Tibial nerve (tissue), 4 donors: Measurements from ENCODE around the gene ZSCAN31. TPM values are rescaled to one million over a fixed set of nuclear protein-coding genes. Genes with fewer than 3 reads are reported as not detected.
"Not testable (repeated sequence)": the region's sequence is repeated elsewhere in the genome, so short reads cannot be mapped to it uniquely, and the experiment has no call there.

Experiments
- DNase-seq, 2 donors: peaks; one replicate each; pipeline ENCODE4 v3.0.0-alpha.2; 2019; ENCODE audit warnings: low spot score in 2 of 2
- H3K27ac ChIP-seq, 4 donors: fragments of 200-600 bp; sonication (generic) in 3 of 4; one replicate each; pipeline ENCODE4 v1.5.1; 2017 to 2019; ENCODE audit warnings: mild to moderate bottlenecking in 1 of 4
- H3K27me3 ChIP-seq, 2 donors: fragments of 200-600 bp; sonication (generic) in 1 of 2; one replicate each; pipeline versions ENCODE4 v1.5.1 to v1.6.0; 2017 to 2019
- H3K36me3 ChIP-seq, 3 donors: fragments of 200-600 bp; sonication (generic); one replicate each; pipeline ENCODE4 v1.5.1; 2018 to 2019
- H3K4me1 ChIP-seq, 4 donors: fragments of 200-600 bp; sonication (generic) in 3 of 4; one replicate each; pipeline ENCODE4 v1.5.1; 2017 to 2019
- H3K4me3 ChIP-seq, 4 donors: fragments of 200-600 bp; sonication (generic) in 3 of 4; one replicate each; pipeline ENCODE4 v1.5.1; 2017 to 2019; ENCODE audit warnings: mild to moderate bottlenecking in 1 of 4, moderate library complexity in 1 of 4
- H3K9me3 ChIP-seq, 4 donors: fragments of 200-600 bp; sonication (generic) in 3 of 4; one replicate each; pipeline ENCODE4 v1.5.1; 2017 to 2019
- CTCF ChIP-seq, 5 experiments: fragments of 200-600 bp in 3 of 5; fragments of 450-650 bp in 2 of 5; sonication (generic) in 3 of 5; IDR thresholded peaks; one replicate each; pipeline ENCODE4 v1.5.1; 2016 to 2019; ENCODE audit warnings: antibody characterized with exemption in 5 of 5, mild to moderate bottlenecking in 3 of 5, moderate library complexity in 2 of 5
- EP300 ChIP-seq, 2 donors: sonication (generic); formaldehyde crosslinking; IDR thresholded peaks; one replicate each; pipeline ENCODE4 v1.6.1; 2017; ENCODE audit warnings: antibody characterized with exemption in 2 of 2, mild to moderate bottlenecking in 1 of 2
- POLR2A ChIP-seq, 2 donors: fragments of 450-650 bp; IDR thresholded peaks; one replicate each; pipeline ENCODE4 v1.6.1; 2017; ENCODE audit warnings: antibody characterized with exemption in 2 of 2, mild to moderate bottlenecking in 2 of 2, moderate library complexity in 2 of 2
- WGBS, 2 donors: methylation state at CpG; one replicate each; pipeline ENCODE4 v1.1.5; 2018; 5-methylcytosine and 5-hydroxymethylcytosine counted together
- total RNA-seq, 4 donors: library from RNA; depleted of rRNA; stranded (reverse); fragments of >200 nt; gene quantifications; one replicate each; pipeline ENCODE4 v1.1.0, GENCODE V29; 2016

ZSCAN31 gene
- total RNA-seq, 4 donors from 2014 or later = 6.3 to 12.8 (median 9.2) TPM

GRCh38 chr6:28370440-28370839 is 34.5 kb upstream of the ZSCAN31 start:
- H3K27ac ChIP-seq = no peak overlapping the region
- H3K36me3 ChIP-seq = peaks cover 0 to 47% (median 6%) of the 10 kb centered on the region in 3 donors
- H3K4me3 ChIP-seq = no peak overlapping the region
- 65 to 77% methylated on average over 2 of the region's 2 CpGs for WGBS, 2 donors
- TF ChIP-seq POLR2A (IDR thresholded peaks at IDR 0.05) = no peak
- DNase-seq = no peak
- no peaks in the 10 kb centered on the region for H3K27me3 ChIP-seq
- H3K9me3 ChIP-seq = no peaks in the 10 kb centered on the region
- H3K4me1 ChIP-seq = no peaks in the 10 kb centered on the region

- H3K27ac ChIP-seq = no peak overlapping the region
- no peak overlapping the region for H3K4me3 ChIP-seq
- no peaks in the 10 kb centered on the region for H3K9me3 ChIP-seq
- H3K4me1 ChIP-seq = no peaks in the 10 kb centered on the region
- TF ChIP-seq CTCF (IDR thresholded peaks at IDR 0.05) = no peak
- peaks cover 0 to 57% (median 6%) of the 10 kb centered on the region in 3 donors for H3K36me3 ChIP-seq
- WGBS, 2 donors = 92 to 99% methylated on average over 3 of the region's 3 CpGs
- DNase-seq = no peak
- no peaks in the 10 kb centered on the region for H3K27me3 ChIP-seq
Observed at GRCh38 chr6:28369463-28369862, 33.5 kb upstream of the ZSCAN31 start.

GRCh38 chr6:28368522-28368921 is 32.6 kb upstream of the ZSCAN31 start:
- Histone ChIP-seq H3K27ac (no peak overlapping the region), H3K27me3 (no peaks in the 10 kb centered on the region), H3K4me3 (no peak overlapping the region), H3K36me3 (peaks cover 0 to 66% (median 6%) of the 10 kb centered on the region in 3 donors), H3K9me3 (no peaks in the 10 kb centered on the region), H3K4me1 (no peaks in the 10 kb centered on the region)
- WGBS, 2 donors = 82 to 88% methylated on average over 4 of the region's 4 CpGs
- DNase-seq = no peak
- TF ChIP-seq POLR2A (IDR thresholded peaks at IDR 0.05) (no peak), EP300 (IDR thresholded peaks at IDR 0.05) (no peak), CTCF (IDR thresholded peaks at IDR 0.05) (no peak)

- not testable (repeated sequence) for H3K27me3 ChIP-seq, H3K9me3 ChIP-seq, H3K4me3 ChIP-seq, H3K27ac ChIP-seq, H3K4me1 ChIP-seq, DNase-seq
- 94% methylated on average over 4 of the region's 4 CpGs for WGBS, 2 donors
- peaks cover 0 to 83% (median 6%) of the 10 kb centered on the region in 3 donors for H3K36me3 ChIP-seq
Observed at GRCh38 chr6:28365590-28365989, 29.6 kb upstream of the ZSCAN31 start.

GRCh38 chr6:28360961-28361360 is 25.0 kb upstream of the ZSCAN31 start:
- Histone ChIP-seq H3K9me3 (no peaks in the 10 kb centered on the region), H3K4me3 (no peak overlapping the region), H3K27ac (no peak overlapping the region), H3K36me3 (peaks cover 0 to 56% (median 6%) of the 10 kb centered on the region in 3 donors), H3K4me1 (peaks cover 0 to 7% (median 5%) of the 10 kb centered on the region in 4 donors), H3K27me3 (no peaks in the 10 kb centered on the region)
- 91 to 94% methylated on average over 2 of the region's 2 CpGs for WGBS, 2 donors
- TF ChIP-seq POLR2A (IDR thresholded peaks at IDR 0.05) (no peak), EP300 (IDR thresholded peaks at IDR 0.05) (no peak), CTCF (IDR thresholded peaks at IDR 0.05) (no peak)
- no peak for DNase-seq

- not testable (repeated sequence) for H3K9me3 ChIP-seq, DNase-seq, H3K27me3 ChIP-seq, H3K27ac ChIP-seq, H3K4me3 ChIP-seq
- 90 to 94% methylated on average over 15 to 16 of the region's 16 CpGs for WGBS, 2 donors
- Histone ChIP-seq H3K36me3 (peaks cover 0 to 42% (median 0%) of the 10 kb centered on the region in 3 donors), H3K4me1 (peaks cover 0 to 18% (median 11%) of the 10 kb centered on the region in 4 donors)
Observed at GRCh38 chr6:28359562-28359961, 23.6 kb upstream of the ZSCAN31 start.

GRCh38 chr6:28357036-28357435 is 21.1 kb upstream of the ZSCAN31 start:
- H3K4me3 ChIP-seq = no peak overlapping the region
- 76 to 80% methylated on average over 6 of the region's 6 CpGs for WGBS, 2 donors
- no peak for DNase-seq
- no peak for TF ChIP-seq POLR2A (IDR thresholded peaks at IDR 0.05)
- TF ChIP-seq EP300 (IDR thresholded peaks at IDR 0.05) = no peak
- TF ChIP-seq CTCF (IDR thresholded peaks at IDR 0.05) = no peak
- no peaks in the 10 kb centered on the region for H3K9me3 ChIP-seq
- no peaks in the 10 kb centered on the region for H3K27me3 ChIP-seq
- peaks cover 0 to 39% (median 11%) of the 10 kb centered on the region in 4 donors for H3K4me1 ChIP-seq
- peaks cover 0 to 17% (median 0%) of the 10 kb centered on the region in 3 donors for H3K36me3 ChIP-seq
- H3K27ac ChIP-seq = no peak overlapping the region
